Measurements from ENCODE around the gene CD84.
"Not testable (repeated sequence)": the region's sequence is repeated elsewhere in the genome, so short reads cannot be mapped to it uniquely, and the experiment has no call there.

CD84 gene

GRCh38 chr1:160503087-160503486, 76.2 kb downstream of the CD84 start:
- Mint-ChIP-seq H3K9me3 (peaks cover 65% of the 10 kb centered on the region), H3K27ac (no peak overlapping the region), H3K4me3 (no peak overlapping the region), H3K27me3 (ENCODE audit: low read depth) (no peaks in the 10 kb centered on the region), H3K36me3 (ENCODE audit: low read depth) (peaks cover 87% of the 10 kb centered on the region), H3K4me1 (ENCODE audit: low read depth) (peaks cover 13% of the 10 kb centered on the region)

- peaks cover 74% of the 10 kb centered on the region for H3K36me3 Mint-ChIP-seq (ENCODE audit: low read depth)
- H3K4me1 Mint-ChIP-seq (ENCODE audit: low read depth) = peaks cover 16% of the 10 kb centered on the region
- no peaks in the 10 kb centered on the region for H3K27me3 Mint-ChIP-seq (ENCODE audit: low read depth)
- no peak overlapping the region for H3K4me3 Mint-ChIP-seq
- H3K27ac Mint-ChIP-seq = no peak overlapping the region
- peaks cover 41% of the 10 kb centered on the region for H3K9me3 Mint-ChIP-seq
Observed at GRCh38 chr1:160500321-160500990, 78.8 kb downstream of the CD84 start.

- no peak overlapping the region for H3K27ac Mint-ChIP-seq
- H3K36me3 Mint-ChIP-seq (ENCODE audit: low read depth) = peaks cover 75% of the 10 kb centered on the region
- peaks cover 34% of the 10 kb centered on the region for H3K9me3 Mint-ChIP-seq
- H3K4me3 Mint-ChIP-seq = no peak overlapping the region
- H3K27me3 Mint-ChIP-seq (ENCODE audit: low read depth) = no peaks in the 10 kb centered on the region
- peaks cover 16% of the 10 kb centered on the region for H3K4me1 Mint-ChIP-seq (ENCODE audit: low read depth)
Observed at GRCh38 chr1:160499631-160500030, 79.7 kb downstream of the CD84 start.

GRCh38 chr1:160498301-160499065, 80.8 kb downstream of the CD84 start:
- H3K27ac Mint-ChIP-seq = not testable (repeated sequence)
- Mint-ChIP-seq H3K9me3 (peaks cover 31% of the 10 kb centered on the region), H3K36me3 (ENCODE audit: low read depth) (peaks cover 68% of the 10 kb centered on the region)

GRCh38 chr1:160496334-160496733, 83.0 kb downstream of the CD84 start:
- peaks cover 26% of the 10 kb centered on the region for H3K9me3 Mint-ChIP-seq
- peaks cover 7% of the 10 kb centered on the region for H3K4me1 Mint-ChIP-seq (ENCODE audit: low read depth)
- H3K27ac Mint-ChIP-seq = no peak overlapping the region
- peaks cover 51% of the 10 kb centered on the region for H3K36me3 Mint-ChIP-seq (ENCODE audit: low read depth)
- no peak overlapping the region for H3K4me3 Mint-ChIP-seq
- H3K27me3 Mint-ChIP-seq (ENCODE audit: low read depth) = no peaks in the 10 kb centered on the region

More at GRCh38 chr1:160498301-160499065, 80.8 kb downstream of the CD84 start:
- H3K4me1 Mint-ChIP-seq (ENCODE audit: low read depth) = peaks cover 16% of the 10 kb centered on the region
- H3K27me3 Mint-ChIP-seq (ENCODE audit: low read depth); H3K4me3 Mint-ChIP-seq: not testable (repeated sequence)

- no peak overlapping the region for H3K4me3 Mint-ChIP-seq
- no peaks in the 10 kb centered on the region for H3K27me3 Mint-ChIP-seq (ENCODE audit: low read depth)
- no peak overlapping the region for H3K27ac Mint-ChIP-seq
- H3K4me1 Mint-ChIP-seq (ENCODE audit: low read depth) = peaks cover 5% of the 10 kb centered on the region
- peaks cover 17% of the 10 kb centered on the region for H3K9me3 Mint-ChIP-seq
- H3K36me3 Mint-ChIP-seq (ENCODE audit: low read depth) = peaks cover 52% of the 10 kb centered on the region
Observed at GRCh38 chr1:160494620-160495019, 84.7 kb downstream of the CD84 start.

- Mint-ChIP-seq H3K27ac (no peak overlapping the region), H3K9me3 (no peaks in the 10 kb centered on the region), H3K4me3 (no peak overlapping the region), H3K27me3 (ENCODE audit: low read depth) (no peaks in the 10 kb centered on the region), H3K36me3 (ENCODE audit: low read depth) (peaks cover 49% of the 10 kb centered on the region), H3K4me1 (ENCODE audit: low read depth) (peaks cover 8% of the 10 kb centered on the region)
Observed at GRCh38 chr1:160492617-160493016, 86.7 kb downstream of the CD84 start.

- Mint-ChIP-seq H3K4me3 (no peak overlapping the region), H3K9me3 (no peaks in the 10 kb centered on the region), H3K4me1 (ENCODE audit: low read depth) (peaks cover 6% of the 10 kb centered on the region), H3K27ac (no peak overlapping the region), H3K27me3 (ENCODE audit: low read depth) (no peaks in the 10 kb centered on the region), H3K36me3 (ENCODE audit: low read depth) (peaks cover 50% of the 10 kb centered on the region)
Observed at GRCh38 chr1:160491981-160492380, 87.3 kb downstream of the CD84 start.
